ENCODE results near the gene CPEB3. TPM values are rescaled to one million over a fixed set of nuclear protein-coding genes. Genes with fewer than 3 reads are reported as not detected.

The CPEB3 gene
- total RNA-seq, 1 experiment from 2014 or later, result 1.0 TPM

- H3K9me3 ChIP-seq (ENCODE audit: control insufficient read depth, low read depth, low read length), result no peaks in the 10 kb centered on the region
- no peak overlapping the region for H3K4ac ChIP-seq (ENCODE audit: low read depth, low read length)
- H3K14ac ChIP-seq (ENCODE audit: insufficient read depth, low read length), result no peak overlapping the region
- TF ChIP-seq CTCF (conservative IDR thresholded peaks at IDR 0.05), result no peak
- no peaks in the 10 kb centered on the region for H3K79me2 ChIP-seq (ENCODE audit: insufficient read depth, low read length)
- no peaks in the 10 kb centered on the region for H4K20me1 ChIP-seq (ENCODE audit: control insufficient read depth, insufficient read depth, insufficient read length)
- H3K23ac ChIP-seq (ENCODE audit: insufficient read length, low read depth, low read length), result no peak overlapping the region
- H3K56ac ChIP-seq (ENCODE audit: insufficient read length, low read depth, low read length), result no peak overlapping the region
- Mint-ChIP-seq H3K4me3 (no peak overlapping the region), H3K27me3 (ENCODE audit: low read depth) (no peaks in the 10 kb centered on the region), H3K4me1 (peaks cover 9 to 24% of the 10 kb centered on the region in 2 experiments), H3K27ac (no peak overlapping the region), H3K36me3 (ENCODE audit: insufficient read depth in 1 of 3, low read depth in 3 of 3) (no peaks in the 10 kb centered on the region; a peak in 1 of 7 replicates), H3K9me3 (0 out of 5 replicates have a peak, but pooled peaks cover 0 to 3% of the 10 kb centered on the region in 2 experiments)
- no peak overlapping the region for H4K8ac ChIP-seq (replicated peaks; ENCODE audit: insufficient read length, low read depth, low read length)
- no peak overlapping the region for H3K18ac ChIP-seq (ENCODE audit: insufficient read length, low read depth, low read length)
- H3K23me2 ChIP-seq (ENCODE audit: insufficient read length, low read depth, low read length, poor library complexity, severe bottlenecking), result no peaks in the 10 kb centered on the region
- peaks cover 6% of the 10 kb centered on the region; the same call in 1 of the 2 replicates for H3K4me1 ChIP-seq (ENCODE audit: insufficient read depth, low read length)
- H3K27me3 ChIP-seq (ENCODE audit: insufficient read depth, low read length), result no peaks in the 10 kb centered on the region
- no peak overlapping the region for H4K91ac ChIP-seq (ENCODE audit: insufficient read length, low read depth, low read length)
- no peak overlapping the region for H2BK5ac ChIP-seq (ENCODE audit: insufficient read length, low read length)
- H2BK20ac ChIP-seq (ENCODE audit: low read depth, low read length, poor library complexity, severe bottlenecking), result no peak overlapping the region
- H3K4me2 ChIP-seq (ENCODE audit: insufficient read depth, insufficient read length, low read length), result no peak overlapping the region
- H4K5ac ChIP-seq (ENCODE audit: insufficient read length, low read depth, low read length), result no peak overlapping the region
- no peak overlapping the region for H2BK120ac ChIP-seq (ENCODE audit: low read depth, low read length, poor library complexity, severe bottlenecking)
- H2AFZ ChIP-seq (ENCODE audit: low read length), result no peak overlapping the region
- H3K79me1 ChIP-seq (ENCODE audit: insufficient read depth, low read depth, low read length, poor library complexity, severe bottlenecking), result no peaks in the 10 kb centered on the region
- DNase-seq, result no peak
- no peak overlapping the region for H3K27ac ChIP-seq (ENCODE audit: insufficient read length, low read depth, low read length)
- no peak overlapping the region for H2BK12ac ChIP-seq (ENCODE audit: insufficient read length, low read depth, low read length)
- no peak overlapping the region for H3K9ac ChIP-seq (ENCODE audit: extremely low read depth, insufficient read length, low read length)
- no peak overlapping the region for H2AK5ac ChIP-seq (ENCODE audit: insufficient read length, low read length)
- H3T11ph ChIP-seq (ENCODE audit: low read length), result no peak overlapping the region
- H2BK15ac ChIP-seq (ENCODE audit: low read depth, low read length), result no peak overlapping the region
Measured at GRCh38 chr10:92047215-92047614, 243.7 kb downstream of the CPEB3 start.
